Cardiac muscle cell (in vitro differentiated cells and primary cell): ENCODE measurements around the gene SLC66A2. TPM values are rescaled to one million over a fixed set of nuclear protein-coding genes. Genes with fewer than 3 reads are reported as not detected.

ENCODE experiments used
- DNase-seq, 2 donors: peaks; one replicate each; pipeline versions ENCODE4 v3.0.0 to v3.0.0-alpha.2; 2010 to 2017; ENCODE audit warnings: low read depth in 1 of 2, low spot score in 1 of 2
- H3K27ac ChIP-seq: fragments of 200-600 bp; sonication (generic); 2 replicates; pipeline ENCODE4 v1.5.1; 2016
- H3K27me3 ChIP-seq: fragments of 200-600 bp; sonication (generic); 2 replicates; pipeline ENCODE4 v1.6.0; 2016; ENCODE audit warnings: control low read depth
- H3K36me3 ChIP-seq: fragments of 200-600 bp; sonication (generic); 2 replicates; pipeline ENCODE4 v1.5.1; 2016; ENCODE audit warnings: control low read depth
- H3K4me1 ChIP-seq: fragments of 200-600 bp; sonication (generic); 2 replicates; pipeline ENCODE4 v1.8.1; 2017; ENCODE audit warnings: low read depth, mild to moderate bottlenecking, mixed run types
- H3K4me3 ChIP-seq: fragments of 200-600 bp; sonication (generic); 2 replicates; pipeline ENCODE4 v1.5.1; 2016; ENCODE audit warnings: mild to moderate bottlenecking
- H3K9me3 ChIP-seq: fragments of 200-600 bp; sonication (generic); 2 replicates; pipeline ENCODE4 v1.5.1; 2017; ENCODE audit warnings: low read depth, mild to moderate bottlenecking, control low read depth
- polyA plus RNA-seq: library from polyadenylated mRNA; unstranded; fragments of >200 nt; fragmentation: Nextera tagmentation; extraction: Ambion mirVana; gene quantifications from 2 replicates; pipeline ENCODE4 v1.2.1, GENCODE V29; 2016
- total RNA-seq: library from RNA; depleted of rRNA; stranded (reverse); fragments of >200 nt; gene quantifications from 2 replicates; pipeline ENCODE4 v1.2.3, GENCODE V29; 2016
- TF ChIP-seq, protein P1 (sequence below): IDR thresholded peaks from 2 replicates; pipeline ENCODE4 v1.5.1; 2012; ENCODE audit warnings: low read depth, mild to moderate bottlenecking, low read length

SLC66A2 gene
- total and polyA plus RNA-seq, 2 experiments from 2014 or later, result 36.4 to 43.9 TPM

DNA sequence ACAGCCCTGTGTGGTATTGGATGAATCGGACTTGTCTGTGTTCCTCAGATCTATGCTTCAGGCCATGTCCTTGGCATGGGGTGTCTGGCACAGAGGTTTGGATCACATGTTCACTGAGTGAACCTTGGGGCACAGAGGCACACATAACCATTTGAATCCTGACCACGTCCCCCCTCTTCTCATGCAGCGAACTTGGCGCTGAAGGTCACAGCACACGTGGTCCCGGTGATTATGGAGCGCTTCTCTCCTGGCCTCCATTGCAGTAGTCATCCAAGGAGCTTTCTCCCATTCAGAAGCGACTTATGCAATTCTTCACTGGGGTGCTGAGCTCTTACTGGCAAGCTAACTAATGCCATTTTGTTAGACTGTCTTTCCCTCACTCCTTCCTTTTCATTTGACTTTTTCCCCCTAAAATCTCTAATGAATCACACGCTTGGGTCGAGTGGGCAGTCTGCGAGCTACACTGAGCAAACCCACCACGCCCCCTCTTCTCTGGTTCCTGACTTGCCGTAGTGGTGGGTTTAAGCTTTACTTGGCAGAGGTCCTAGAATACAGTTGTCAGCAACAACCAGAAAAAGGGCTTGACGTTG is 94.3 kb downstream of the SLC66A2 start:
- H3K27me3 ChIP-seq, result no peaks in the 10 kb centered on the region
- no peak overlapping the region for H3K27ac ChIP-seq
- H3K9me3 ChIP-seq, result no peaks in the 10 kb centered on the region
- TF ChIP-seq, protein P1, sequence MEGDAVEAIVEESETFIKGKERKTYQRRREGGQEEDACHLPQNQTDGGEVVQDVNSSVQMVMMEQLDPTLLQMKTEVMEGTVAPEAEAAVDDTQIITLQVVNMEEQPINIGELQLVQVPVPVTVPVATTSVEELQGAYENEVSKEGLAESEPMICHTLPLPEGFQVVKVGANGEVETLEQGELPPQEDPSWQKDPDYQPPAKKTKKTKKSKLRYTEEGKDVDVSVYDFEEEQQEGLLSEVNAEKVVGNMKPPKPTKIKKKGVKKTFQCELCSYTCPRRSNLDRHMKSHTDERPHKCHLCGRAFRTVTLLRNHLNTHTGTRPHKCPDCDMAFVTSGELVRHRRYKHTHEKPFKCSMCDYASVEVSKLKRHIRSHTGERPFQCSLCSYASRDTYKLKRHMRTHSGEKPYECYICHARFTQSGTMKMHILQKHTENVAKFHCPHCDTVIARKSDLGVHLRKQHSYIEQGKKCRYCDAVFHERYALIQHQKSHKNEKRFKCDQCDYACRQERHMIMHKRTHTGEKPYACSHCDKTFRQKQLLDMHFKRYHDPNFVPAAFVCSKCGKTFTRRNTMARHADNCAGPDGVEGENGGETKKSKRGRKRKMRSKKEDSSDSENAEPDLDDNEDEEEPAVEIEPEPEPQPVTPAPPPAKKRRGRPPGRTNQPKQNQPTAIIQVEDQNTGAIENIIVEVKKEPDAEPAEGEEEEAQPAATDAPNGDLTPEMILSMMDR, result no peak
- peak; percentile 1 to 83 for DNase-seq
- H3K4me3 ChIP-seq, result no peak overlapping the region
- H3K4me1 ChIP-seq, result no peaks in the 10 kb centered on the region
- H3K36me3 ChIP-seq, result no peaks in the 10 kb centered on the region

DNA sequence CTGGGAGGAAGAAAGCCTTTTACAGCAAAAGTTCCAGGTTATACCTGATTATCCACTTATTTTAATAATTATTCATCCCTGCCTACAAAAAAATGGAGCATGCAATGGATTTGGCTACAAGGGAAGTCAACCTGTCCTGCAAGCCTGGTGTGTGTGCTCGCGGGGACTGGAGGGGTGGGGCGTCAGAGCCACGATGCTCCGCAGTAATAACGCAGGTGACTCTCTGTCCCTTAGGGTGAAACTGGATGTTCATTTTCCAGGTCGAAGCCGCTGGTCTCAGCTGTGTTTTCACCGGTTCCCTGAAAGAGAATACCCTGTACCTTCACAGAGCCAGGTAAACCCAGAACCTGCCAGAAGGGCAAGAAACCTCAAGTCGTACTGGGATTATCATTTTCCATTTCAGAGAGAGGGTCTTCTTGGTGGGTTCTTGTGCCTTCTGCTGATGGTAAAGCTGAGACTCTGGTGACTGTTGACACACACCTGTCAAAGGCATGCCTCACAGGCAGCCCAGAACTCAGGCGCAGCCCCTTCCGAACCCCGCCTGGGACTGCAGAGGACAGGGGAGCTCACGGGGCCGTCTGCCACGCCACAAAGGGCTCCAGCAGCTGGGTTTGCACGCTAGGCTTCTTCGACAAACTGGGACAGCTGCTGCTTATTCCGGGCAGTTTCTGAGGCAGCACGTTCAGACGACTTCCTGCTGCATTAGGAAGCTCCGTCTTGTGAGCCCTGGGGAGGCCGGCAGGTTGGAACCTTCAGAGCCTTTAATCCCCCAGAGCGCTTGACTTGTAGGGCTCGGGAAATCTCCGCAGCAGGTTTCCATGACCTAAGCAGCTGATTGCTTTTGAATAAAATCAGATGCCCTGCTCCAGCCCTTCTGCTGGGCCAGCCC is 95.1 kb downstream of the SLC66A2 start:
- DNase-seq, result peak; percentile 36 to 63
- Histone ChIP-seq H3K36me3 (no peaks in the 10 kb centered on the region), H3K9me3 (no peaks in the 10 kb centered on the region), H3K4me1 (no peaks in the 10 kb centered on the region), H3K4me3 (no peak overlapping the region), H3K27me3 (no peaks in the 10 kb centered on the region), H3K27ac (no peak overlapping the region)
- TF ChIP-seq, protein P1, result no peak

DNA sequence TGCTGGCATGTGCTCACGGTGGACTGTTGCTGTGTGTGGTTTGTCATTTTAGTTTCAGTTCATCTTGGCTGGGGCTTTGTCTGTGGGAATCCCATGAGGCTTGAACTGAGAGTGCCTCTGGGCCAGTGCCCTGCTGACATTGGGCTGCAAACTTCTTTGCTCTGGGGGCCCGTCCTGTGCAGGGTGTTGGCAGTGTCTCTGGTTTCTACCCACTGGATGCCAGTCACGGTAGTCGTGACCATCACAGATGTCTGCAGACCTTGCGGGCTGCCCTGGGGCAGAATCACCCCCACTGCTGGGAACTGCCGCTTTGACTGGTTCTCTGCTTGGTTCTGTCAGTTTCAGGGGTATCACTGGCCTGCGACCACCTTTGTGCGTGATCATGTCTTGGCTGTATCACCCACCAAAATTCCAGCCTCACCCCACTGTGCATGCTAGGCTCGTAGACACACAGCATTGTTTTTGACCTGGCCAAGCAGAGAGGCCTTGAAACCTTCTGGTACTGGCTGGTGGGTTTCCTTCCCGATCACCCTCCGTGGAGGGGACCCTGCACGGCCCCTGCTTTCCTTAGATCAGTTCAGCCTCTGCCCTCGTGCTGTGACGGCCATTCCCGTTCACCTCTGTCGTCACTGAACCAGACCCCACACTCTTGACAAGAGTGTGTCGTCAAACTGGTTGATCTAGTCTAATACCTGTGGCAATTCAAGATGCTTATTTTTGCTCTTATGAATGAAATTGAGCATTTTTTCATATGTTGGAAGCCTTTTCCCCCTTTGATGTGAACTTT is 96.1 kb downstream of the SLC66A2 start:
- DNase-seq, result no peak
- Histone ChIP-seq H3K27me3 (no peaks in the 10 kb centered on the region), H3K36me3 (no peaks in the 10 kb centered on the region), H3K9me3 (no peaks in the 10 kb centered on the region), H3K4me3 (no peak overlapping the region), H3K4me1 (no peaks in the 10 kb centered on the region), H3K27ac (no peak overlapping the region)
- TF ChIP-seq, protein P1, result no peak

DNA sequence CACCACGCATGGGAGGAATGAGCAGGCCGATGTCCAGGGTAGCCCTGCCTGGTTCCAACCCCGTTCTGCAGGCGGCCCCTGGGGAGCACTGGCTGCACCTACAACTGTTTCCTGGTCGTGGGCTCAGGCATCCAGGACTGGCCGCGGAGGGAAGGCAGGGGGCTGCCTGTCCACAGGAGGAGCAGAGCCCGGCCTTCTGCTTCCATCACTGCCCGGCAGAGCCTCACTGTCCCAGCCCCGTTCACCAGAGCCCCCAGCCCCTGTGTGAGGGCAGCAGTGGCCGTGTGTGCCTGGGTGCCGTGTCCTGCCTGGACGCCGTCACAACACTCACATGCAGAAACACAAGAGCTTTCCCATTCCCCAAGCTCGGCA is 97.5 kb downstream of the SLC66A2 start:
- no peak for DNase-seq
- no peak overlapping the region for H3K4me3 ChIP-seq
- H3K4me1 ChIP-seq, result no peaks in the 10 kb centered on the region
- TF ChIP-seq, protein P1, result no peak
- no peaks in the 10 kb centered on the region for H3K27me3 ChIP-seq
- H3K9me3 ChIP-seq, result no peaks in the 10 kb centered on the region
- no peak overlapping the region for H3K27ac ChIP-seq
- no peaks in the 10 kb centered on the region for H3K36me3 ChIP-seq

DNA sequence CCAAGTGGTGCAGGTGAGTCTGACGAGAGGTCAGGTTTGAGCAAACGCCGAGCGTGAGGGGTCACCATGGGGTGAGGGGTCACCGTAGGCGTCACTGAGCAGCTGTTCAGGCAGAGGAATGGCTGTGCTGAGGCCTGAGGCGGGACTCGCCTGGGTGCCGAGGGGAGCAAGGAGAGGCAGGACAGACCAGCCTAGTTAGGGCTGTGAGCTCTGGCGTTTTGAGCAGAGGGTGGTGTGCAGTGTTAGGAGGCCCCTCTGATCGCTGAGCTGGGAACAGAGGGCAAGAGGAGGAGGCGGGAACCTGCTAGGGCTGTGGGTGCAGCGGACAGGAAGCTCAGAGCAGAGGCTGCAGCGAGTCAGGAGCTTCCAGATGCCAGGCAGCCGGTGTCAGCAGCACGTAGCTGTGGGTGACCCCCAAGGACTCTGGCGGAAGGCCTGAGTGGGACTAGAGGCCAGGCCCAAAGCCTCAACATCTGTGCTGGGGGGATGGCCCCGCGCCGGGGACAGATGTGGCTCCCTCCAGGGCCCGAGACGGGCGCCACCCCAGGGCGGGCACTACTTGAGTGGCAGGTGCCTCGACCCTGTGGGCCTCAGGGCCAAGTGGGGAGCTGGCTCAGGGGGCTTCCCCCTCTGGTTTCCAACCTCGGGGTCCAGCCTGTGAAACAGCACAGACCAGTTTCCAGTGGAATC is 98.0 kb downstream of the SLC66A2 start:
- H3K36me3 ChIP-seq, result no peaks in the 10 kb centered on the region
- no peak overlapping the region for H3K4me3 ChIP-seq
- H3K9me3 ChIP-seq, result no peaks in the 10 kb centered on the region
- DNase-seq, result no peak
- H3K27ac ChIP-seq, result no peak overlapping the region
- no peaks in the 10 kb centered on the region for H3K4me1 ChIP-seq
- no peaks in the 10 kb centered on the region for H3K27me3 ChIP-seq
- TF ChIP-seq, protein P1, result no peak
